HFF-Myc (cell line): ENCODE results near the gene ATAT1.

Experiments used
- DNase-seq: peaks from one replicate; pipeline ENCODE4 v3.0.0-alpha.2; 2011; ENCODE audit warnings: low read depth; ENCODE audit errors: extremely low read depth
- H3K4me3 ChIP-seq: replicated peaks from 2 replicates; pipeline ENCODE4 v1.5.1; 2011; ENCODE audit warnings: low read depth, mild to moderate bottlenecking, control low read depth, low read length
- CTCF ChIP-seq: IDR thresholded peaks from 2 replicates; pipeline ENCODE4 v1.5.1; 2012; ENCODE audit warnings: mild to moderate bottlenecking, low read depth, low read length, control low read depth; ENCODE audit errors: missing control alignments

ATAT1 gene

GRCh38 chr6:30684386-30685156 lies 57.9 kb downstream of the ATAT1 start:
- peak overlapping the region; percentile 79 for H3K4me3 ChIP-seq
- no peak for DNase-seq
- no peak for TF ChIP-seq CTCF

GRCh38 chr6:30685157-30686008 lies 58.7 kb downstream of the ATAT1 start:
- H3K4me3 ChIP-seq, result peak overlapping the region; percentile 79
- TF ChIP-seq CTCF, result peak; percentile 27
- DNase-seq, result no peak

- no peak for TF ChIP-seq CTCF
- DNase-seq, result no peak
- H3K4me3 ChIP-seq, result peak within 1 kb of the TSS; percentile 79
These were observed 59.6 kb downstream of the ATAT1 start, which contains the start of gene PPP1R18 for GRCh38 chr6:30686009-30686907. Gene PPP1R18 (minus strand): TSS chr6:30686645. CDS start chr6:30686018, 627 bp downstream.

GRCh38 chr6:30686908-30687658 lies 60.4 kb downstream of the ATAT1 start:
- TF ChIP-seq CTCF, result no peak
- peak; percentile 81 for DNase-seq
- peak overlapping the region; percentile 79 for H3K4me3 ChIP-seq

GRCh38 chr6:30687659-30688431 lies 61.2 kb downstream of the ATAT1 start:
- TF ChIP-seq CTCF, result peak; percentile 22
- no peak for DNase-seq

More at GRCh38 chr6:30687659-30688431, 61.2 kb downstream of the ATAT1 start:
- H3K4me3 ChIP-seq, result peak overlapping the region; percentile 79
